ENCODE results near the gene PSMC3. TPM values are rescaled to one million over a fixed set of nuclear protein-coding genes. Genes with fewer than 3 reads are reported as not detected.

PSMC3 gene
- total RNA-seq, 6 experiments from 2014 or later, result 161 to 238 (median 220) TPM

GRCh38 chr11:47395223-47396048, 30.8 kb downstream of the PSMC3 start:
- no peak overlapping the region for H3K4me3 Mint-ChIP-seq
- no peak for DNase-seq
- no peaks in the 10 kb centered on the region for H3K36me3 Mint-ChIP-seq (ENCODE audit: low read depth)
- no peak overlapping the region for H3K27ac Mint-ChIP-seq
- H3K9me3 Mint-ChIP-seq, result no peaks in the 10 kb centered on the region
- peaks cover 5% of the 10 kb centered on the region; the same call in 1 of the 2 replicates for H3K4me1 Mint-ChIP-seq (ENCODE audit: low read depth)
- H3K27me3 Mint-ChIP-seq (ENCODE audit: insufficient read depth), result no peaks in the 10 kb centered on the region
- TF ChIP-seq CTCF (IDR thresholded peaks at IDR 0.05), result no peak

- Mint-ChIP-seq H3K27ac (no peak overlapping the region; the same call in 1 of the 2 replicates), H3K4me3 (no peak overlapping the region), H3K9me3 (no peaks in the 10 kb centered on the region), H3K27me3 (ENCODE audit: insufficient read depth) (peaks cover 2% of the 10 kb centered on the region; the same call in 1 of the 2 replicates), H3K36me3 (ENCODE audit: low read depth) (no peaks in the 10 kb centered on the region), H3K4me1 (ENCODE audit: low read depth) (peaks cover 5% of the 10 kb centered on the region; the same call in 1 of the 2 replicates)
- no peak for DNase-seq
- TF ChIP-seq CTCF (IDR thresholded peaks at IDR 0.05), result no peak
Observed at GRCh38 chr11:47394322-47395222, 31.7 kb downstream of the PSMC3 start.

DNA sequence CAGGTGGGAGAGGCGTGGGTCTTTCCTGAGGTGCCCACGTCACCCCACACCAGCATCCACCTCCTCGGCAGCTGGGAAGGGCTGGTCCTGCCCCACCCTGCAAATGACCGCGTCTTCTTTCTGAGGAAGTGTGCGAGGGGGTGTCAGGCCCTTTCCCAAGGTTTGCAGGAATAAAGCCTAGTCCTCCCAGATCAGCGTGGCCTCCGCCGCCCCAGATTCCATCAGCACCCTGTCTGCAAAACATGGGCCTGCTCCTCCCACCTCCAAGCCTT, 32.3 kb downstream of the PSMC3 start:
- no peak overlapping the region; the same call in 1 of the 2 replicates for H3K27ac Mint-ChIP-seq

DNA sequence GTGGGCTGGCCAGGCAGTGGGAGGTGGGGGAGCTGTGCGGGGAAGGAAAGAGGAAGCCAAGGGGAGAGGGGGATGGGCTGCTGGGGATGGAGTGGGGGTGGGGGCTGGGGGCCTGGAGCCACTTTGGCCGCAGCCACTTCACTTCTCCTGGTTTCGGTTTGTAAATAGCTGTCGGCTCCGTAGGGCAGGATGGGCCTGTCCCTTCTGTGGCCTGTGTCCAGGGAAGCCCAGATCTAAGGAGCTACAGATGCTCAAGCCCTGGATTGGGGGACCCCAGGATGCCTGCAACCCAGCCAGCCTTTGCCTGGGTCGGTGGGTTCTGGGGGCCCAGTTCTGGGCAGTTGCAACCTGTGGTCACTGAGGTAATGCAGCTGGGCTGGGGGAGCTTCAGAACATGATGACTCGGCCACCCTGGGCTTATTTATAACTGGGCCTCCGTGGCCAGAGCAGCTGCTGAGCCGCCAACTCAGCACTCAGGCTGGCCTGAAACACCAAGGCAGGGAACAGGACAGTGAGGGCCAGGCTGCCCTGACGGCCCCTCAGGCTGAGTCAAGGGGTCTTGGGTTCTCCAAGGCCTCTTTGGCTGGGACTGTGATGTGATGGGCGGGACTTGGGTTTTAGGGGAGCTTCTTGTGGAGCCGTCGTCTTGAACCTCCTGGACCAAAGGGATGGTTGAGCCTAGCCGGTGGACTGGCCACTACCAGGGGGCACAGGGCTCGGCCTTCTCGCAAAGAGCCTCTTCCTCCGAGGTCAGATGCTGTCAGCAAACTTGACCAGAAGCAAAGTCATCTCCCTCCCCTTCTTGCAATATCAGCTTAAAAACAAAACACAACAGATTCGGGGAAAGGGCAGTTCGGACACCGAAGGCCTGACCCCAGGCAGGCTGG, 32.8 kb downstream of the PSMC3 start:
- peaks cover 5% of the 10 kb centered on the region; the same call in 1 of the 2 replicates for H3K4me1 Mint-ChIP-seq (ENCODE audit: low read depth)
- H3K27me3 Mint-ChIP-seq (ENCODE audit: insufficient read depth), result peaks cover 2% of the 10 kb centered on the region; the same call in 1 of the 2 replicates
- no peak overlapping the region for H3K4me3 Mint-ChIP-seq
- no peaks in the 10 kb centered on the region for H3K36me3 Mint-ChIP-seq (ENCODE audit: low read depth)
- peak; percentile 39 for DNase-seq
- H3K9me3 Mint-ChIP-seq, result no peaks in the 10 kb centered on the region
- TF ChIP-seq CTCF (IDR thresholded peaks at IDR 0.05), result no peak
- H3K27ac Mint-ChIP-seq, result peak overlapping the region; percentile 36; the same call in 1 of the 2 replicates

More for the DNA sequence above, 32.3 kb downstream of the PSMC3 start:
- Mint-ChIP-seq H3K9me3 (no peaks in the 10 kb centered on the region), H3K4me3 (no peak overlapping the region), H3K27me3 (ENCODE audit: insufficient read depth) (peaks cover 2% of the 10 kb centered on the region; the same call in 1 of the 2 replicates), H3K4me1 (ENCODE audit: low read depth) (peaks cover 5% of the 10 kb centered on the region; the same call in 1 of the 2 replicates), H3K36me3 (ENCODE audit: low read depth) (no peaks in the 10 kb centered on the region)
- no peak for DNase-seq
- TF ChIP-seq CTCF (IDR thresholded peaks at IDR 0.05), result no peak

All from HFFc6 (cell line).